Upper lobe of left lung (tissue), 6 donors: ENCODE measurements around the gene ADPGK. TPM values are rescaled to one million over a fixed set of nuclear protein-coding genes. Genes with fewer than 3 reads are reported as not detected.

Experiments
- ATAC-seq, 2 donors: fragments of 200-7000 bp; cut with Tn5 transposase; one replicate each; pipeline ENCODE4 v1.9.1; 2022; ENCODE audit warnings: mild to moderate bottlenecking in 2 of 2, moderate library complexity in 2 of 2; ENCODE audit not compliant: low FRiP score in 2 of 2
- DNase-seq, 2 donors: peaks; one replicate each; pipeline ENCODE4 v3.0.0-alpha.2; 2019 to 2020
- H3K27ac ChIP-seq, 4 donors: fragments of 200-600 bp; sonication (generic); one replicate each; pipeline ENCODE4 v1.5.1; 2016 to 2019
- H3K27me3 ChIP-seq, 4 donors: fragments of 200-600 bp; sonication (generic); one replicate each; pipeline ENCODE4 v1.5.1; 2017 to 2019
- H3K36me3 ChIP-seq, 4 donors: fragments of 200-600 bp; sonication (generic); one replicate each; pipeline ENCODE4 v1.5.1; 2016 to 2019
- H3K4me1 ChIP-seq, 4 donors: fragments of 200-600 bp; sonication (generic); one replicate each; pipeline ENCODE4 v1.5.1; 2018 to 2019
- H3K4me3 ChIP-seq, 4 donors: fragments of 200-600 bp; sonication (generic); one replicate each; pipeline ENCODE4 v1.5.1; 2017 to 2019; ENCODE audit warnings: mild to moderate bottlenecking in 2 of 4, moderate library complexity in 1 of 4
- H3K9me3 ChIP-seq, 4 donors: fragments of 200-600 bp; sonication (generic); one replicate each; pipeline ENCODE4 v1.5.1; 2018 to 2019
- EP300 ChIP-seq, 4 donors: sonication (generic); formaldehyde crosslinking; IDR thresholded peaks; one replicate each; pipeline ENCODE4 v1.5.1; 2017; ENCODE audit warnings: antibody characterized with exemption in 4 of 4, control low read depth in 2 of 4
- POLR2A ChIP-seq, 4 donors: fragments of 450-650 bp; IDR thresholded peaks; one replicate each; pipeline ENCODE4 v1.5.1; 2016 to 2017; ENCODE audit warnings: antibody characterized with exemption in 4 of 4, mild to moderate bottlenecking in 2 of 4
- POLR2AphosphoS5 ChIP-seq, 2 donors: sonication (generic); formaldehyde crosslinking; IDR thresholded peaks; one replicate each; pipeline ENCODE4 v1.5.1; 2017; ENCODE audit warnings: antibody characterized with exemption in 2 of 2
- WGBS, 2 donors: methylation state at CpG; one replicate each; pipeline ENCODE4 v1.1.5; 2017 to 2018; 5-methylcytosine and 5-hydroxymethylcytosine counted together
- total RNA-seq, 6 donors: library from RNA; depleted of rRNA in 4 of 6; stranded (reverse); fragments of >200 nt in 4 of 6; gene quantifications; one replicate each; pipeline versions ENCODE4 v1.1.0 to v1.2.1, GENCODE V29; 2016 to 2021
- TF ChIP-seq, protein P1 (sequence below), 6 experiments: fragments of 450-650 bp in 4 of 6; fragments of 200-600 bp in 2 of 6; sonication (generic) in 2 of 6; IDR thresholded peaks; one replicate each; pipeline ENCODE4 v1.5.1; 2016 to 2019; ENCODE audit warnings: antibody characterized with exemption in 6 of 6
- donor health status: DM: no; HTN: no; CAD: no; lungs with moderate emphysema.
- donor health status: DM: no; HTN: yes; CAD: no; lungs with severe emphysema.

The ADPGK gene
- total RNA-seq, 6 donors from 2014 or later: 71.5 to 211 (median 98.1) TPM

- peaks cover 0 to 1% (median 0%) of the 10 kb centered on the region in 4 donors for H3K36me3 ChIP-seq
- no peak overlapping the region for H3K4me3 ChIP-seq
- ATAC-seq (no peak), DNase-seq (no peak)
- no peaks in the 10 kb centered on the region for H3K27me3 ChIP-seq
- WGBS, 2 donors: 92% methylated on average over 11 of the region's 11 CpGs
- no peaks in the 10 kb centered on the region for H3K9me3 ChIP-seq
- H3K27ac ChIP-seq: no peak overlapping the region
- H3K4me1 ChIP-seq: no peaks in the 10 kb centered on the region
- no peak for TF ChIP-seq POLR2A (IDR thresholded peaks at IDR 0.05)
- TF ChIP-seq, protein P1, sequence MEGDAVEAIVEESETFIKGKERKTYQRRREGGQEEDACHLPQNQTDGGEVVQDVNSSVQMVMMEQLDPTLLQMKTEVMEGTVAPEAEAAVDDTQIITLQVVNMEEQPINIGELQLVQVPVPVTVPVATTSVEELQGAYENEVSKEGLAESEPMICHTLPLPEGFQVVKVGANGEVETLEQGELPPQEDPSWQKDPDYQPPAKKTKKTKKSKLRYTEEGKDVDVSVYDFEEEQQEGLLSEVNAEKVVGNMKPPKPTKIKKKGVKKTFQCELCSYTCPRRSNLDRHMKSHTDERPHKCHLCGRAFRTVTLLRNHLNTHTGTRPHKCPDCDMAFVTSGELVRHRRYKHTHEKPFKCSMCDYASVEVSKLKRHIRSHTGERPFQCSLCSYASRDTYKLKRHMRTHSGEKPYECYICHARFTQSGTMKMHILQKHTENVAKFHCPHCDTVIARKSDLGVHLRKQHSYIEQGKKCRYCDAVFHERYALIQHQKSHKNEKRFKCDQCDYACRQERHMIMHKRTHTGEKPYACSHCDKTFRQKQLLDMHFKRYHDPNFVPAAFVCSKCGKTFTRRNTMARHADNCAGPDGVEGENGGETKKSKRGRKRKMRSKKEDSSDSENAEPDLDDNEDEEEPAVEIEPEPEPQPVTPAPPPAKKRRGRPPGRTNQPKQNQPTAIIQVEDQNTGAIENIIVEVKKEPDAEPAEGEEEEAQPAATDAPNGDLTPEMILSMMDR (IDR thresholded peaks at IDR 0.05): no peak
- TF ChIP-seq POLR2AphosphoS5 (IDR thresholded peaks at IDR 0.05): no peak
- no peak for TF ChIP-seq EP300 (IDR thresholded peaks at IDR 0.05)
These were observed 77.3 kb downstream of the ADPGK start for GRCh38 chr15:72706266-72706665.

Other genes with a start within 250 kb of the ADPGK start
- not detected for gene GOLGA6B, start 129.1 kb downstream of the ADPGK start, total RNA-seq
- not detected for gene HIGD2B, start 97.6 kb downstream of the ADPGK start, total RNA-seq
- gene BBS4, start 97.6 kb downstream of the ADPGK start, total RNA-seq: 10 to 100 TPM; 16.3 to 78.6 (median 27.7) TPM